Lower lobe of right lung (tissue), 2 donors: ENCODE results near the gene ZNF644. TPM values are rescaled to one million over a fixed set of nuclear protein-coding genes. Genes with fewer than 3 reads are reported as not detected.

Experiments used
- ATAC-seq, 2 donors: fragments of 200-7000 bp; cut with Tn5 transposase; one replicate each; pipeline ENCODE4 v1.9.1; 2020 to 2022; ENCODE audit warnings: mild to moderate bottlenecking in 2 of 2, moderate library complexity in 2 of 2
- DNase-seq: peaks from one replicate; pipeline ENCODE4 v3.0.0-alpha.2; 2020
- H3K27ac ChIP-seq: fragments of 200-600 bp; one replicate; pipeline ENCODE4 v1.8.0; 2022
- H3K27me3 ChIP-seq: fragments of 200-600 bp; one replicate; pipeline ENCODE4 v1.8.0; 2022; ENCODE audit warnings: low read depth
- H3K36me3 ChIP-seq: fragments of 200-600 bp; one replicate; pipeline ENCODE4 v1.8.0; 2022; ENCODE audit warnings: mild to moderate bottlenecking
- H3K4me1 ChIP-seq: fragments of 200-600 bp; one replicate; pipeline ENCODE4 v1.8.0; 2022
- H3K4me3 ChIP-seq: fragments of 200-600 bp; one replicate; pipeline ENCODE4 v1.8.0; 2022; ENCODE audit warnings: mild to moderate bottlenecking
- H3K9me3 ChIP-seq: fragments of 200-600 bp; one replicate; pipeline ENCODE4 v1.8.0; 2022
- intact Hi-C: fragments of 100-400 bp; cut with DNase I; formaldehyde crosslinking; loops from one replicate; pipeline ENCODE4 v1.11.0; 2022
- total RNA-seq: library from RNA; stranded (reverse); fragmentation: NEBNext Ultra II Directional; extraction: Animal tissue kit (Norgen Biotek cat#: 25700); gene quantifications from one replicate; pipeline ENCODE4 v1.2.1, GENCODE V29; 2021
- TF ChIP-seq, protein P1 (sequence below): fragments of 200-600 bp; IDR thresholded peaks from one replicate; pipeline ENCODE4 v1.8.0; 2022; ENCODE audit warnings: antibody characterized with exemption, mild to moderate bottlenecking
- donor health status: DM: no; HTN: yes; CAD: no; lungs with severe emphysema.

ZNF644 gene
- total RNA-seq, 1 donor from 2014 or later: 54.7 TPM

DNA sequence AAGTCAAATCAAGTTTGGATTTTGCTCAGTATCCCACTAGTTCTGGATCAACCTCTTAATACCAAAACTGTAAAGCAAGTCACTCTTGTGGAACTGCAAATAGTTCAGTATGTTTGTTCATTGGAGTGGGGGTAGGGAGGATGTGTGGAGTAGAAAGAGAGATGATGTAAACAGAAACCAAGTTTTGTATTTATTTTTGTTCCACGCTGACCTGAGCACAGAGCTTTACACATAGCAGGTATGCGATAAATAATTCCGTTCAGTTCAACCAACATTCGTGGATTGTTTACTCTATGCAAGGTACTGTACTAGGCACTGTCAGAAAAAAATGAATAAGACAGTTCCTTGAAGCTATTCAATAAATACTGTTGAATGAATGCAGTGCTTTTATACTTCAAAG, 4.5 kb upstream of the ZNF644 start:
- DNase-seq: no peak
- peaks cover 11% of the 10 kb centered on the region for H3K4me1 ChIP-seq

DNA sequence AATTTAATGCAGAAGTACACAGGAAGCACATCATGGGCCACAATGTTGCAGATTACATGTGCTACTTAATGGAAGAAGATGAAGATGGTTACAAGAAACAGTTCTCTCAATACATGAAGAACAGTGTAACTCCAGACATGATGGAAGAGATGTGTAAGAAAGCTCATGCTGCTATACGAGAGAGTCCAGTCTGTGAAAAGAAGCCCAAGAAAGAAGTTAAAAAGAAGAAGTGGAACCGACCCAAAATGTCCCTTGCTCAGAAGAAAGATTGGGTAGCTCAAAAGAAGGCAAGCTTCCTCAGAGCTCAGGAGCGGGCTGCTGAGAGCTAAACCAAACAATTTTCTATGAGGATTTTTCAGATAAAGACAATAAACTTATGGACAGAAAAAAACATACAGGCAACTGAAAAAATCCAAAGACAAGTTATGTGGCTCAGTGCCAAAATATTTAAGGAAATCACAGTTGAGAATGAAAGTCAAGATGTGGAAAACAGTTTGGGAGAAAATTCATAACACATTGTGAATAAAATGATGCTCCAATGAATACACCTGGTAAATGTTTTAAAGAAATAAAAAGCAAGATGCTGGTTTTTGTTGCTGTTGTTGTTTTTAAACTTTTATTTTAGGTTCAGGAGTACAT, 2.8 kb upstream of the ZNF644 start:
- no peaks in the 10 kb centered on the region for H3K27me3 ChIP-seq
- ATAC-seq (no peak), DNase-seq (no peak)
- TF ChIP-seq, protein P1, sequence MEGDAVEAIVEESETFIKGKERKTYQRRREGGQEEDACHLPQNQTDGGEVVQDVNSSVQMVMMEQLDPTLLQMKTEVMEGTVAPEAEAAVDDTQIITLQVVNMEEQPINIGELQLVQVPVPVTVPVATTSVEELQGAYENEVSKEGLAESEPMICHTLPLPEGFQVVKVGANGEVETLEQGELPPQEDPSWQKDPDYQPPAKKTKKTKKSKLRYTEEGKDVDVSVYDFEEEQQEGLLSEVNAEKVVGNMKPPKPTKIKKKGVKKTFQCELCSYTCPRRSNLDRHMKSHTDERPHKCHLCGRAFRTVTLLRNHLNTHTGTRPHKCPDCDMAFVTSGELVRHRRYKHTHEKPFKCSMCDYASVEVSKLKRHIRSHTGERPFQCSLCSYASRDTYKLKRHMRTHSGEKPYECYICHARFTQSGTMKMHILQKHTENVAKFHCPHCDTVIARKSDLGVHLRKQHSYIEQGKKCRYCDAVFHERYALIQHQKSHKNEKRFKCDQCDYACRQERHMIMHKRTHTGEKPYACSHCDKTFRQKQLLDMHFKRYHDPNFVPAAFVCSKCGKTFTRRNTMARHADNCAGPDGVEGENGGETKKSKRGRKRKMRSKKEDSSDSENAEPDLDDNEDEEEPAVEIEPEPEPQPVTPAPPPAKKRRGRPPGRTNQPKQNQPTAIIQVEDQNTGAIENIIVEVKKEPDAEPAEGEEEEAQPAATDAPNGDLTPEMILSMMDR: no peak
- H3K4me3 ChIP-seq: no peak overlapping the region
- intact Hi-C loops: no loop called here
- H3K27ac ChIP-seq: no peak overlapping the region
- H3K36me3 ChIP-seq: no peaks in the 10 kb centered on the region
- H3K4me1 ChIP-seq: peaks cover 25% of the 10 kb centered on the region
- H3K9me3 ChIP-seq: no peaks in the 10 kb centered on the region

More for the DNA sequence above, 4.5 kb upstream of the ZNF644 start:
- Histone ChIP-seq H3K27me3 (no peaks in the 10 kb centered on the region), H3K4me3 (no peak overlapping the region), H3K9me3 (no peaks in the 10 kb centered on the region), H3K36me3 (no peaks in the 10 kb centered on the region), H3K27ac (no peak overlapping the region)
- ATAC-seq: no peak
- intact Hi-C loops: no loop called here
- TF ChIP-seq, protein P1: no peak

DNA sequence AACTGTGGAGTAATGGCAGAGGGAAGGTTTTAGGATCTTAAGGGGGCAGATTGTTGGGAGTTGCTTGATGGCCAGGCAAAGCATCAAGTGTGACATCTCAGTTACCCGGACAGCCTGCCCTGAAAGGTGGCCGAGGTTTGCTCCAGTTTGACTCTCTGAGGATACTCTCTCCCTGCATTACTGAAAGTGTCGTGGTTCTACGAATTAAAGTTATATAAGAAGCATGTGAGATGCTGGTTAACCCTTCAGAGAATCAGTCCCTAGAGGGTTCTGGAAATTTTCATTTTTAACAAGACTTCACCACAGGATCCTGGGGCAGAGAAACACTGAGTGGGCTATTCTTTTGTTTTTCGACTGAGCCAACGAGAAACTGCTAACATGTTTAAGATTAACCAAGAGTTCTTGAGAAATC, 689 bp upstream of the ZNF644 start:
- TF ChIP-seq, protein P1: no peak
- H3K27me3 ChIP-seq: no peaks in the 10 kb centered on the region
- peak overlapping the region; percentile 99 for H3K27ac ChIP-seq
- no peaks in the 10 kb centered on the region for H3K9me3 ChIP-seq
- no peak for ATAC-seq
- no peak for DNase-seq
- peaks cover 45% of the 10 kb centered on the region for H3K4me1 ChIP-seq
- peak overlapping the region; percentile 82 for H3K4me3 ChIP-seq
- intact Hi-C loops: no loop called here
- no peaks in the 10 kb centered on the region for H3K36me3 ChIP-seq

DNA sequence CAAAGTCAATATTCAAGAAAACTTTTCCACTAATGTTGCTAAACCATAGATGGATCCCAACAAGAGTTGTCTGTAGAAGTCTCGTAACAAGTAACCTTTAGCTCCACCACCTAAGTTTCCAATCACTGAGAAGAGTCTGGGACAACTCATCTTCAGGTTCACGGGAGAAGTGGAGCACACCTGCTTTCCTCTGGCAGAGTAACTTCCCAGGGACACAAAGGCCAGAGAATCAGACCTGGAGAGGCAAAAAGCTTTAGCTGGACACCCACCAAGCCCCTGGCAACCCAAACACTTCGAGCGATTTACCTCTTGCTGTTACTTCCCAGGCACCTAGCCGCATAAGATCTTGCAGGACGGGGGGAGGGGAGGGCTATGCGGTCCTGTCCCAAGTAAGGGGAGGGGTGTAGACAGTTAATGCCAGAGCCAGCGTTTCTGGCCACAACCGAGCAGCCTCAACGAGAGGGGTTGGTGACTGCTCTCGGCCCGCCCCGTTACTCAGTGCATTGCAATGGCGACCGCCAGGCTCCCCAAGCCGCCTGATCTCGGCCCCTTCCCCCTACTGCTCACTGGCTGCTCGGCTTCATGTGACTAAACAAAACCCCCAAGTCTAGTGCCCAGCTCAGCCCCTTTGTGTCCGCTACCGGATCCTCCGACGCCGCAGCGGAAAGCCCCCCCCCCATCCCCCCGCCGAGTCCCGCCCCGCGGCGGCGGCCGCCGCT, 709 bp downstream of the ZNF644 start:
- peaks cover 57% of the 10 kb centered on the region for H3K4me1 ChIP-seq
- ATAC-seq: peak; percentile 74 to 75
- intact Hi-C loops: no loop called here

DNA sequence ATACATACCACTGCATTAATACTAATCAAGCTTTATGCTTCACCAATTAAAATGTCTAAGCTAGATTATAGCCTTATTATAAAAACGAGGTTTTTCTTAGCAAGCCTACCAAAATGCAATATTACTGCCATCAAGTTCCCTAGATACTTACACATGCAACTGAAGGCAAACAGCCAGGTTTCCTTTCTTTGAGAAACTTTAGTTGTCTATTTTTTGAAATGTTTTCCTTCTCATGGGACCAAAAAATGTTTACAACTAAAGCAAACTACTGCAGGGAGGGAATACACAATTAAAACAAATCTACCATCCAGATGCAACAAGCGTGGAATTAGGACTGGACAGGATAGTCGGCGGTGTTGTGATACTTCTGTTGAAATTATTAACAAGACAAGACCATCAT, 1.3 kb downstream of the ZNF644 start:
- ATAC-seq (no peak), DNase-seq (no peak)
- intact Hi-C loops: no loop called here
- no peaks in the 10 kb centered on the region for H3K36me3 ChIP-seq
- H3K27me3 ChIP-seq: no peaks in the 10 kb centered on the region
- TF ChIP-seq, protein P1: no peak
- H3K9me3 ChIP-seq: no peaks in the 10 kb centered on the region
- H3K27ac ChIP-seq: no peak overlapping the region
- peaks cover 63% of the 10 kb centered on the region for H3K4me1 ChIP-seq
- peak overlapping the region; percentile 82 for H3K4me3 ChIP-seq

More for the DNA sequence above, 709 bp downstream of the ZNF644 start:
- no peaks in the 10 kb centered on the region for H3K9me3 ChIP-seq
- TF ChIP-seq, protein P1: no peak
- no peaks in the 10 kb centered on the region for H3K36me3 ChIP-seq
- H3K27me3 ChIP-seq: no peaks in the 10 kb centered on the region
- DNase-seq: peak; percentile 75
- peak overlapping the region; percentile 99 for H3K27ac ChIP-seq
- peak overlapping the region; percentile 82 for H3K4me3 ChIP-seq
